GM12864 (cell line): ENCODE data around the gene TULP1.

ENCODE experiments used
- DNase-seq: peaks from one replicate; pipeline ENCODE4 v3.0.0-alpha.2; 2011; ENCODE audit warnings: low read depth
- H3K4me3 ChIP-seq: 2 replicates; pipeline ENCODE4 v1.5.1; 2011; ENCODE audit warnings: mild to moderate bottlenecking, low read depth, low read length, control low read depth
- TF ChIP-seq, protein P1 (sequence below): IDR thresholded peaks from 2 replicates; pipeline ENCODE4 v1.5.1; 2011; ENCODE audit warnings: low read depth, mild to moderate bottlenecking, moderate library complexity, low read length, control low read depth, inconsistent platforms; ENCODE audit errors: missing control alignments

Gene TULP1

DNA sequence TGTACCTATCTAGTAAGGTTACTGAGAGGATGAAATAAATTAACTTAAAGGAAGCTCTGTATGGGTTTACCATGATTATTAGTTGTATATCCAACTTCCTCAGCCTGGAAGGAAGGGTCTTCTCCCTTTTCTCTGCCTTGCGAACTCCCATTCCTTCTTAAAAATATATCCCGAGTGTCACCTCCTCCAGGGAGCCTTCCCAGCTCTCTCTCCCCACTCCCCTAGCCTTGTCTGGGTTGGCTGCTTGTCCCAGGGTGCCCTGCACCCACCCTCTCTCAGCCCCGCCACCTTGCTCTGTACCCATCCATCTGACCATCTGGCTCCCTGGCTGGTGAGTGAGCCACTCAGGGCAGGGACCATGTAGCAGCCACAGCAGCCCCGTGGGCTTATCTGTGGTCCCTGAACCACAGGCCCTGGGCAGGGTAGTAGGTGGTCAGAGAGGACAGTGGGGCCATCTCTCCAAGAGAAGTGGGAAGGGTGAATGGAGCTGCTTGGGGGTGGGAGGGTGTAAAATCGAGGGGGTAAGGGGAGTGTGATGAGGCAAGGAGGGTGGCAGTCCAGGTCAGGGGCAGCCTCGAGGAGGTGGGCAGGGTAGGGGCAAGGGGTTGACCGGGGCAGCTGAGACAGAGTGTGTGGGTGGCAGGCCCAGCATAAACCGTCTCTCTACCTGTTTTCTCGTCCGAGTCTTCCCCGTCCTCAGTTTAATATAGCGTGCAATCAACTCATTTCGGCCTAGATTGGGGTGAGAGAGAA is 28.6 kb downstream of the TULP1 start:
- TF ChIP-seq, protein P1, sequence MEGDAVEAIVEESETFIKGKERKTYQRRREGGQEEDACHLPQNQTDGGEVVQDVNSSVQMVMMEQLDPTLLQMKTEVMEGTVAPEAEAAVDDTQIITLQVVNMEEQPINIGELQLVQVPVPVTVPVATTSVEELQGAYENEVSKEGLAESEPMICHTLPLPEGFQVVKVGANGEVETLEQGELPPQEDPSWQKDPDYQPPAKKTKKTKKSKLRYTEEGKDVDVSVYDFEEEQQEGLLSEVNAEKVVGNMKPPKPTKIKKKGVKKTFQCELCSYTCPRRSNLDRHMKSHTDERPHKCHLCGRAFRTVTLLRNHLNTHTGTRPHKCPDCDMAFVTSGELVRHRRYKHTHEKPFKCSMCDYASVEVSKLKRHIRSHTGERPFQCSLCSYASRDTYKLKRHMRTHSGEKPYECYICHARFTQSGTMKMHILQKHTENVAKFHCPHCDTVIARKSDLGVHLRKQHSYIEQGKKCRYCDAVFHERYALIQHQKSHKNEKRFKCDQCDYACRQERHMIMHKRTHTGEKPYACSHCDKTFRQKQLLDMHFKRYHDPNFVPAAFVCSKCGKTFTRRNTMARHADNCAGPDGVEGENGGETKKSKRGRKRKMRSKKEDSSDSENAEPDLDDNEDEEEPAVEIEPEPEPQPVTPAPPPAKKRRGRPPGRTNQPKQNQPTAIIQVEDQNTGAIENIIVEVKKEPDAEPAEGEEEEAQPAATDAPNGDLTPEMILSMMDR = no peak
- no peak overlapping the region for H3K4me3 ChIP-seq
- DNase-seq = no peak

DNA sequence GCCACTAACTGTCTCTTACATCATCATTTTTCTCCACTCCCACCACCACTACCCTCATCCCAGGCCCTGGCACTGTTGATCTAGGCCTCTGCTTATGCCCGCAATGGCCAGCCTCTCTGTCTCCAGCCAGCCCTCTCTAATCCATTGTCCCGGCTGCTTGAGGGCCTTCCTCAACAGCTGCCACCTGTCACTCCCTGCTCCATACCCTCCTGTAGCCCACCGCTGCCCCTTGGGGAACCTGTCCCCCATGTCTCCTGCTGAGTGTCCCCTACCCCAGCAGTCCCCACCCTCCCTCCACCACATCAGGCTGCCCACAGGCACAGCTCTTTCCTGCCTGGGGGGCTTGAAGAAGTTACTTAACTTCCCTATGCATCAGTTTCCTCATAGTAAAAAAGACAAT is 29.2 kb downstream of the TULP1 start:
- TF ChIP-seq, protein P1 = no peak
- no peak overlapping the region for H3K4me3 ChIP-seq
- DNase-seq = no peak

DNA sequence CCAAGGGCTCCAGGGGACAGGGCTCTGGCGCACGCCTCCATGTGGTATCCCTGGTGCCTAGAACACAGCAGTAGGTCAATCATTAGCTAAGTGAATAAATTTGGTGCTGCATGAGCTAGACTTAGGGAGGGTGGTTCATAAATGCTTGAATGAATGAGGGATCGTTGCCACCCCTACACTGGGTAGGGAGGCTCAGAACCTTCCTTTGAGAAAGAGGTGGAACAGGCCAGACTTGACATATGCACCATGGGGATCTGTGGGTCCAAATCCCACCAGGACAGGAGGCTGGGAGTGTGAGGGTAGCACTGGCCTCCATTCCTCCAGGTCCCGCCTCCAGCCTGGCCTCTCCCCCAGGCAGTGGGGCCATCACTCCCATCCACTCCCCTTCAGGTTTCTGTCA is 29.6 kb downstream of the TULP1 start:
- TF ChIP-seq, protein P1 = no peak
- no peak overlapping the region for H3K4me3 ChIP-seq
- no peak for DNase-seq

DNA sequence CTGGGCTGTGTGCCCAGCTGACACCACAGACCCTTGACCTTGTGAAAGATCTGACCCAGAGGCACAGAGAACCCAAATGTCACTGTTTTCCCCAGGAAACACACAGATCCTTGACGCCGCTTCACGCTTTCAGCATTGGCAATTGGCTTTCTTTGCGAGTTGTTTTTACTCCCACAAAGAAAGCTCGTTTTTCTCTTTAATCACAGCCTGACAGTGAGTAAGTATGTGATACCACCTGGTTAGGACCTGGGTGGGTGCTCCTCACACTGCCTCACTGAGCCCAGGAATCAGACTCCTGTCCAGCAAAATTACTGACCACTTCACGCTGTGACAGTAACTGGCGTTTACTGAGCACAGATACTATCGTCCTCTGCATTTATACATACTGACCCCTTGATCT is 31.5 kb downstream of the TULP1 start:
- no peak overlapping the region for H3K4me3 ChIP-seq
- DNase-seq = no peak
- TF ChIP-seq, protein P1 = no peak

DNA sequence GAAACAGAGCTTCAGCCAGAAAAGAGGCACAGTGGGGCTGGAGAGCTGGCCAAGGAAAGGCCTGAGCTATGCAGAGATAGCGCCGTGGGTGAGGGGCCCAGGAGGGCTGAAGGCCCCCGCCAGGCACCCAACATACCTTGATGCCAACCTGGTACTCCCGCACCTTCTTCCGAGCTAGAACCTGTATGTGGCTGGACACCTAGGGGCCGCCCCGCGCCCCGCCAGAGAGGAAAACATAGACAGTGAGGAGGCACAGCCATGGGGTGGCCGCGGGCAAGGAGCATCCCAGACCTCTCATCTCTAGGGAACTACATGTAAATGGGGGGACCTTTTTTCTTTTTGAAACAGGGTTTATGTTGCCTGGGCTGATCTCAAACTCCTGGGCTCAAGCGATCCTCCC is 32.5 kb downstream of the TULP1 start:
- TF ChIP-seq, protein P1 = no peak
- H3K4me3 ChIP-seq = no peak overlapping the region
- no peak for DNase-seq

DNA sequence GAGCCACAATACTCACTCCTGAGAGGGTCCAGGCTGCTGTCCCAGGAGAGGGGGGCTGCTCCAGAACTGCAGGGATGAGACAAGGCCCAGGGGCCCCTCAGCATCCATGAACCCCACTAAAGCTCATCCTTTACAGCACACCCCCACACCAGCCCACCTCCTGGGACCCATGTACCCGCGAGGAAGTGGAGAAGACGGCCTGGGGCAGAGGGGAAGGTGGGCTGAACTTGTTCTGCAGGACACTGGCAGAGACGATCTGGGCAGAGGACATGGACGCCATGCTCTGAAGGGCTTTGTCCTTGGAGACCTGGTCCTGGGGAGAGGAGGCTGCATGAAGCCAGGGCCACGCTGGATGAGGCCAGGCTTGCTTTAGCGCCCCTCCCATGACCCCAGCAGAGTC is 34.4 kb downstream of the TULP1 start:
- no peak for DNase-seq
- TF ChIP-seq, protein P1 = no peak
- no peak overlapping the region for H3K4me3 ChIP-seq

DNA sequence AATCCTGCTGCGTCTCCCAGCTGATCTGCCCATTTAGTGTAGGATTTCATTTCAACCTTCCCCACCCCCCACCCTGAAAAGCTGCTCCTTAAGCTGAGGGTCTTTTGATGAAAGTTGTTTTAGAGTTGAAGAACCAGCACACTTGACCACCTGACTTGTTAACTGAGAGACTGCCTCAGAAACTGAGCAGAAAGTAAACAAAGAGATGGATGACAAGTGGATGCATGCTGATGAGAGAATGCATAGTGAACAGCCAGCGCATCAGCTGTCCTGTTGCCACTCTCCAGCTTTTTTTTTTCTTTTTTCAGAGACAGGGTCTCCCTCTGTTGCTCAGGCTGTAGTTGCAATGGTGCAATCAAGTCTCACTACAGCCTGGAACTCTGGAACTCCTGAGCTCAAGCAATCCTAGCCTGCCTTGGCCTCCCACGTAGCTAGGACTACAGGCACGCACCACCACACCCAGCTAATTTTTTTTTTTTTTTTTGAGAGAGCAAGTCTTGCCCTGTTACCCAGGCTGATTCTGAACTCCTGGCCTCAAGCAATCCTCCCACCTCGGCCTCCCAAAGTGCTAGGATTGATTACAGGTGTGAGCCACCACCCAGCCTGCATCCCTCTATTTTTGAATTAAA is 35.0 kb downstream of the TULP1 start:
- TF ChIP-seq, protein P1 = no peak
- no peak for DNase-seq
- no peak overlapping the region for H3K4me3 ChIP-seq
